Panc1 (cell line): ENCODE data around the gene IGF1.

Experiments
- POLR2AphosphoS5 ChIP-seq: IDR thresholded peaks from 2 replicates; pipeline ENCODE4 v1.6.1; 2012; ENCODE audit warnings: mild to moderate bottlenecking, low read depth, low read length, moderate library complexity
- SIN3A ChIP-seq: IDR thresholded peaks from 2 replicates; pipeline ENCODE4 v1.6.1; 2012; ENCODE audit warnings: low read depth, mild to moderate bottlenecking, low read length, moderate library complexity, borderline replicate concordance; ENCODE audit not compliant: insufficient read depth
- TF ChIP-seq, protein P1 (sequence below): fragments of 450-650 bp; IDR thresholded peaks from 2 replicates; pipeline ENCODE4 v1.5.1; 2017; ENCODE audit warnings: mild to moderate bottlenecking

DNA sequence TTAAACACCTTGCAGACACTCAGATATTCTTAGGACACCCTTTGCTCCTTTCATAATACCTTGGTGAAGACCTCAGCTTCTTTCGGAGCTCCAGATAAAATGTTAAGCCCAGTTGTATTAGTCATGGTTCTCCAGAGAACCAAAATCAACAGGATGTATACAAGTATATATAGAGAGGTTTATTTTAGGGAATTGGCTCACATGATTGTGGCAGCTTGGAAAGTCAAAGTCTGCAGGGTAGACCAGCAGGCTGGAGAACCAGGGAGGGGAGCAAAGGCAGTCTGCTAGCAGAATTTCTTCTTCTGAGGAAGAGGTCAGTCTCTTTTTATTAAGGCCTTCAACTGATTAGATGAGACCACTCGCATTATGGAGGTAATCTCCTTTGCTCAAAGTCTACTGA lies 6.9 kb upstream of the IGF1 start:
- no peak for TF ChIP-seq SIN3A
- TF ChIP-seq, protein P1, sequence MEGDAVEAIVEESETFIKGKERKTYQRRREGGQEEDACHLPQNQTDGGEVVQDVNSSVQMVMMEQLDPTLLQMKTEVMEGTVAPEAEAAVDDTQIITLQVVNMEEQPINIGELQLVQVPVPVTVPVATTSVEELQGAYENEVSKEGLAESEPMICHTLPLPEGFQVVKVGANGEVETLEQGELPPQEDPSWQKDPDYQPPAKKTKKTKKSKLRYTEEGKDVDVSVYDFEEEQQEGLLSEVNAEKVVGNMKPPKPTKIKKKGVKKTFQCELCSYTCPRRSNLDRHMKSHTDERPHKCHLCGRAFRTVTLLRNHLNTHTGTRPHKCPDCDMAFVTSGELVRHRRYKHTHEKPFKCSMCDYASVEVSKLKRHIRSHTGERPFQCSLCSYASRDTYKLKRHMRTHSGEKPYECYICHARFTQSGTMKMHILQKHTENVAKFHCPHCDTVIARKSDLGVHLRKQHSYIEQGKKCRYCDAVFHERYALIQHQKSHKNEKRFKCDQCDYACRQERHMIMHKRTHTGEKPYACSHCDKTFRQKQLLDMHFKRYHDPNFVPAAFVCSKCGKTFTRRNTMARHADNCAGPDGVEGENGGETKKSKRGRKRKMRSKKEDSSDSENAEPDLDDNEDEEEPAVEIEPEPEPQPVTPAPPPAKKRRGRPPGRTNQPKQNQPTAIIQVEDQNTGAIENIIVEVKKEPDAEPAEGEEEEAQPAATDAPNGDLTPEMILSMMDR, result no peak
- no peak for TF ChIP-seq POLR2AphosphoS5
